HepG2 (cell line): ENCODE results near the gene PEAK1. TPM values are rescaled to one million over a fixed set of nuclear protein-coding genes. Genes with fewer than 3 reads are reported as not detected.

Experiments
- ATAC-seq: fragments of 200-7000 bp; cut with Tn5 transposase; 3 replicates; pipeline ENCODE4 v1.9.1; 2020; ENCODE audit warnings: mild to moderate bottlenecking, moderate library complexity
- BruUV-seq: library from RNA; stranded (reverse); fragments of 400-500 nt; replicated peaks from 2 replicates; lab custom pipeline; 2021; lab: Mats Ljungman, UMichigan
- CTCF ChIA-PET: fragments of 300-600 bp; formaldehyde crosslinking; extraction: SDS; loops from one replicate; lab custom pipeline; 2021; ENCODE audit warnings: low total read pairs, inconsistent platforms, low intra/inter-chr PET ratio; lab: Yijun Ruan, JAX
- POLR2A ChIA-PET: fragments of 350-600 bp; sonication (Branson Sonifier 250); formaldehyde crosslinking; loops from one replicate; lab custom pipeline; 2020; ENCODE audit warnings: antibody characterized with exemption, inconsistent platforms; lab: Yijun Ruan, JAX
- DNase-seq: peaks from one replicate; pipeline ENCODE4 v3.0.0-alpha.2; 2015; ENCODE audit warnings: low spot score
- FAIRE-seq: peaks from 3 replicates; lab custom pipeline; 2011; peaks lifted over from hg19 to GRCh38; lab: Jason Lieb, UNC
- H2AFZ ChIP-seq: one replicate; pipeline ENCODE4 v1.6.1; 2011; ENCODE audit warnings: low read length, inconsistent platforms
- H3K27ac ChIP-seq: fragments of 300-600 bp; 3 replicates; pipeline ENCODE4 v1.8.0; 2011; ENCODE audit warnings: mixed run types, mild to moderate bottlenecking, mixed read lengths, low read length, inconsistent platforms; ENCODE audit not compliant: insufficient read depth; ENCODE audit errors: extremely low read length
- H3K27me3 ChIP-seq, 2 experiments: fragments of 200-600 bp in 1 of 2; 2 replicates in 1 of 2; 3 replicates in 1 of 2; pipeline versions ENCODE4 v1.6.0 to v1.8.0; 2011; ENCODE audit warnings: low read length in 2 of 2, mild to moderate bottlenecking in 2 of 2, moderate library complexity in 2 of 2, inconsistent platforms in 1 of 2; ENCODE audit not compliant: insufficient read depth in 2 of 2, control insufficient read depth in 1 of 2
- H3K36me3 ChIP-seq, 2 experiments: fragments of 200-600 bp in 1 of 2; replicated peaks in 1 of 2; 2 replicates in 1 of 2; 3 replicates in 1 of 2; pipeline versions ENCODE4 v1.5.1 to v1.8.0; 2011; ENCODE audit warnings: low read length in 2 of 2, inconsistent platforms in 1 of 2; ENCODE audit not compliant: insufficient read depth in 2 of 2, control insufficient read depth in 1 of 2
- H3K4me1 ChIP-seq: 2 replicates; pipeline ENCODE4 v1.5.1; 2012; ENCODE audit warnings: low read length, inconsistent platforms; ENCODE audit not compliant: insufficient read depth
- H3K4me2 ChIP-seq: 2 replicates; pipeline ENCODE4 v1.6.0; 2011; ENCODE audit warnings: low read depth, low read length, inconsistent platforms
- H3K4me3 ChIP-seq, 3 experiments: fragments of 200-600 bp in 1 of 3; sonication (generic), shearing (Covaris generic) in 1 of 3; replicated peaks in 1 of 3; 2 replicates each; pipeline ENCODE4 v1.5.1; 2011 to 2016; ENCODE audit warnings: low read length in 3 of 3, inconsistent platforms in 2 of 3, low read depth in 2 of 3, mild to moderate bottlenecking in 2 of 3, control low read depth in 1 of 3, mixed read lengths in 1 of 3; ENCODE audit not compliant: insufficient read depth in 1 of 3
- H3K79me2 ChIP-seq: one replicate; pipeline ENCODE4 v1.6.1; 2011; ENCODE audit warnings: low read length, inconsistent platforms; ENCODE audit not compliant: insufficient read depth
- H3K9ac ChIP-seq: 2 replicates; pipeline ENCODE4 v1.6.0; 2011; ENCODE audit warnings: mild to moderate bottlenecking, low read depth, low read length, inconsistent platforms; ENCODE audit not compliant: insufficient read depth
- H3K9me3 ChIP-seq: 2 replicates; pipeline ENCODE4 v1.5.1; 2012; ENCODE audit warnings: mild to moderate bottlenecking, low read length
- H4K20me1 ChIP-seq: 2 replicates; pipeline ENCODE4 v1.6.0; 2011; ENCODE audit warnings: inconsistent platforms, mild to moderate bottlenecking, low read length, moderate library complexity; ENCODE audit not compliant: insufficient read depth
- EEA1 ChIP-seq: sonication (generic); formaldehyde crosslinking; IDR thresholded peaks from 2 replicates; pipeline ENCODE4 v1.5.1; 2020; ENCODE audit warnings: mild to moderate bottlenecking, missing genetic modification reagents, borderline replicate concordance
- HOXA9 ChIP-seq: sonication (generic); formaldehyde crosslinking; IDR thresholded peaks from 2 replicates; pipeline ENCODE4 v1.8.1; 2022; ENCODE audit warnings: missing genetic modification reagents, mild to moderate bottlenecking, moderate library complexity, borderline replicate concordance
- PHF20 ChIP-seq: sonication (generic); formaldehyde crosslinking; IDR thresholded peaks from 2 replicates; pipeline ENCODE4 v1.5.0; 2020; ENCODE audit warnings: mild to moderate bottlenecking, missing genetic modification reagents
- PITX1 ChIP-seq: sonication (generic); formaldehyde crosslinking; IDR thresholded peaks from 2 replicates; pipeline ENCODE4 v1.5.1; 2020; ENCODE audit warnings: mild to moderate bottlenecking, missing genetic modification reagents
- PLRG1 ChIP-seq: fragments of 450-650 bp; conservative IDR thresholded peaks from 2 replicates; pipeline ENCODE4 v1.6.1; 2016
- SOX13 ChIP-seq, 3 experiments: fragments of 450-650 bp in 1 of 3; sonication (generic) in 1 of 3; formaldehyde crosslinking in 1 of 3; IDR thresholded peaks in 2 of 3; conservative IDR thresholded peaks in 1 of 3; 2 replicates each; pipeline versions ENCODE4 v1.5.0 to v1.6.1; 2016 to 2020; ENCODE audit warnings: antibody characterized with exemption in 1 of 3, mild to moderate bottlenecking in 1 of 3, missing compliant biosample characterization in 1 of 3, missing genetic modification reagents in 1 of 3, moderate library complexity in 1 of 3
- SP5 ChIP-seq: IDR thresholded peaks from 2 replicates; pipeline ENCODE4 v1.6.1; 2016; ENCODE audit warnings: low read depth, borderline replicate concordance
- TARDBP ChIP-seq: sonication (generic); formaldehyde crosslinking; IDR thresholded peaks from 2 replicates; pipeline ENCODE4 v1.8.0; 2022; ENCODE audit warnings: mild to moderate bottlenecking, missing genetic modification reagents
- ZNF329 ChIP-seq: sonication (generic); formaldehyde crosslinking; IDR thresholded peaks from 2 replicates; pipeline ENCODE4 v1.9.0; 2021; ENCODE audit warnings: low read depth, mild to moderate bottlenecking, missing genetic modification reagents
- ZNF484 ChIP-seq: sonication (generic); formaldehyde crosslinking; IDR thresholded peaks from 2 replicates; pipeline ENCODE4 v1.5.1; 2020; ENCODE audit warnings: mild to moderate bottlenecking, low read depth, missing genetic modification reagents, borderline replicate concordance
- ZNF558 ChIP-seq: sonication (generic); formaldehyde crosslinking; IDR thresholded peaks from 2 replicates; pipeline ENCODE4 v1.9.0; 2022; ENCODE audit warnings: mild to moderate bottlenecking, missing genetic modification reagents, borderline replicate concordance
- ZNF576 ChIP-seq: sonication (generic); formaldehyde crosslinking; IDR thresholded peaks from 2 replicates; pipeline ENCODE4 v1.4.0; 2020; ENCODE audit warnings: mild to moderate bottlenecking, missing genetic modification reagents
- ZNF598 ChIP-seq: sonication (generic); formaldehyde crosslinking; IDR thresholded peaks from 2 replicates; pipeline ENCODE4 v1.5.1; 2020; ENCODE audit warnings: mild to moderate bottlenecking, missing genetic modification reagents, borderline replicate concordance
- ZNF646 ChIP-seq: sonication (generic); formaldehyde crosslinking; IDR thresholded peaks from 2 replicates; pipeline ENCODE4 v1.9.0; 2021; ENCODE audit warnings: mild to moderate bottlenecking, missing genetic modification reagents
- ZSCAN25 ChIP-seq: sonication (generic); formaldehyde crosslinking; IDR thresholded peaks from 2 replicates; pipeline ENCODE4 v1.8.0; 2022; ENCODE audit warnings: mild to moderate bottlenecking, missing genetic modification reagents
- WGBS: methylation state at CpG from one replicate; pipeline ENCODE4 v1.1.6; 2017; ENCODE audit warnings: low lambda C conversion rate; 5-methylcytosine and 5-hydroxymethylcytosine counted together
- in situ Hi-C: cut with HindIII; loops from 2 replicates; pipeline ENCODE4 v1.10.0; 2017; ENCODE audit warnings: low pct_unique_long_range_greater_than_20kb; ENCODE audit not compliant: extremely low pct_ligation_motif_present
- intact Hi-C: fragments of 100-400 bp; cut with micrococcal nuclease; formaldehyde crosslinking; loops from one replicate; pipeline ENCODE4 v1.10.0; 2022; ENCODE audit not compliant: unreplicated experiment
- polyA plus RNA-seq, 8 experiments: library from polyadenylated mRNA; depleted of rRNA in 3 of 8; stranded (reverse) in 7 of 8; unstranded in 1 of 8; fragments of >200 nt; fragmentation: Illumina TruSeq in 4 of 8; extraction: Trizol in 4 of 8; gene quantifications; 2 replicates each; pipeline versions ENCODE4 v1.2.1 to v1.2.3, GENCODE V29; 2011 to 2016; ENCODE audit warnings: low read depth in 4 of 8, missing spikeins in 1 of 8, mixed read lengths in 1 of 8; ENCODE audit not compliant: insufficient read depth in 1 of 8
- total RNA-seq, 5 experiments: library from RNA; depleted of rRNA; stranded (reverse); fragments of >200 nt; fragmentation: Illumina TruSeq; extraction: Trizol; gene quantifications; 2 replicates each; pipeline ENCODE4 v1.2.3, GENCODE V29; 2016; ENCODE audit warnings: low read depth in 1 of 5

Gene PEAK1
- total and polyA plus RNA-seq, 2 of the 13 experiments (the other 11 are each of a cell fraction or from before 2014, with no cell fraction given) = 6.0 to 6.6 TPM

DNA sequence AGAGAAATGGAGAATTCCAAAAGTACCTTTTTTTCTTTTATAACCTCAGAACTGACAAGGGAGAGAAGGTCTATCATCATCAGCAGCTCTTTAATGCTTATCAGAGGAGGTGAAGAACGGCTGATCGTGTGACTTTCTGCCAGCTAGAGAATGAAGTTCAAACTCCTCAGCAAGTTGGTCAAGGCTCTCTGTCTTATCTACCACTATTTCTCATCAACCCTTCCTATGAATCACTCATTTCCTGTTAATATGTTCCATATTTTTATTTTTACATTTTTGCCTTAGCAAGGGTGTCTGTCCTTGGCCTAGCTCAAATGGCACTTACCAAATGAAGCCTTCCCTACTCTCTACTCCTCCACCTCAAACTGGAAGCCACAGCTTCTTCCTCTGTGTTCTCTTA lies 275.9 kb downstream of the PEAK1 start:
- FAIRE-seq = no peak
- Histone ChIP-seq H3K79me2 (no peaks in the 10 kb centered on the region), H3K27ac (no peak overlapping the region), H3K4me3 (no peak overlapping the region), H3K27me3 (no peaks in the 10 kb centered on the region), H3K36me3 (no peaks in the 10 kb centered on the region), H3K9ac (no peak overlapping the region), H3K4me1 (peaks cover 20% of the 10 kb centered on the region), H3K9me3 (peaks cover 14% of the 10 kb centered on the region; the same call in 1 of the 2 replicates), H3K4me2 (no peak overlapping the region), H4K20me1 (no peaks in the 10 kb centered on the region), H2AFZ (no peak overlapping the region)
- ChIA-PET CTCF (no interaction called here), POLR2A (no interaction called here)
- DNase-seq = no peak
- TF ChIP-seq ZNF484 (no peak), PLRG1 (no peak), TARDBP (no peak), SOX13 (IDR thresholded peaks at IDR 0.05) (no peak), SOX13 (CRISPR knock-in tag; conservative IDR thresholded peaks at IDR 0.05 in 1 of 2, IDR thresholded peaks at IDR 0.05 in 1 of 2) (no peak), ZNF646 (CRISPR knock-in tag) (no peak), SP5 (no peak), ZNF329 (CRISPR knock-in tag) (no peak), HOXA9 (CRISPR knock-in tag) (no peak), ZNF576 (no peak), ZNF558 (no peak), ZNF598 (no peak), EEA1 (CRISPR knock-in tag) (no peak), PHF20 (no peak), ZSCAN25 (no peak), PITX1 (no peak)
- in situ Hi-C loops = no loop called here
- no TSS peak for BruUV-seq
- ATAC-seq = no peak
- 98% methylated on average over 2 of the region's 2 CpGs for WGBS
- intact Hi-C loops = no loop called here
